HL-60/S4 treated with phorbol 12-myristate 13-acetate at 8.2 ng/mL for 4 days and 3 days (cell line): ENCODE results near the gene PGGT1B.

Experiments used
- in situ Hi-C: fragments of 300-500 bp; cut with MboI; formaldehyde crosslinking; loops from 2 replicates; pipeline ENCODE4 v1.15.0; 2022; ENCODE audit warnings: low sequenced_read_pairs

Gene PGGT1B

GRCh38 chr5:115262321-115263077 lies at the start of gene PGGT1B:
Gene PGGT1B (minus strand): TSS chr5:115262877. CDS start chr5:115262851, 26 bp downstream.
- in situ Hi-C loops, result no loop called here

GRCh38 chr5:115309751-115310370 lies 47.2 kb upstream of the PGGT1B start:
- in situ Hi-C loops, result loop anchor here (25.0 kb wide), 1 partner anchor 277 kb away; no protein-coding TSS in a partner anchor

DNA sequence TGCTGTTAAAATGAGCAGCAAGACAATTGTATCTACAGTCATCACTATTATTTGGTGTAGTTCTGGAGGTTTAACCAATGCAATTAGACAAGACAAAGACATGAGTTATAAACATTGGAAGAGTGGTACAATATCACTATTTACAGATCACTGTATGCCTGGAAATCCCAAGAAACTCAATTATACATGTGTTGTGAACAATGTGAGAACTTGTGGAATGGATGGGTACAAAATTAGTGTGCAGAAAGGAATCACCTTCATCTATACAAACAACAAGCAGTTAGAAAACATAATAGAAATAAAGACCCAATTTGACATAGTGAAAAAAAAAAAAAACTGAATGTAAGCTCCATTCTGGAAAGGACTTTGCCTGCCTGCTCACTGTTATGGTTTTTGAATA lies 46.1 kb upstream of the PGGT1B start:
- in situ Hi-C loops, result loop anchor here (25.0 kb wide), 1 partner anchor 278 kb away; no protein-coding TSS in a partner anchor

GRCh38 chr5:115306011-115306536 lies 43.4 kb upstream of the PGGT1B start:
- in situ Hi-C loops, result loop anchor here (25.0 kb wide), 1 partner anchor 281 kb away; no protein-coding TSS in a partner anchor

GRCh38 chr5:115304496-115304895 lies 41.8 kb upstream of the PGGT1B start:
- in situ Hi-C loops, result loop anchor here (25.0 kb wide), 1 partner anchor 283 kb away; no protein-coding TSS in a partner anchor

- in situ Hi-C loops, result no loop called here
Observed at GRCh38 chr5:115298811-115299210, 36.1 kb upstream of the PGGT1B start.

GRCh38 chr5:115297031-115297430 lies 34.4 kb upstream of the PGGT1B start:
- in situ Hi-C loops, result no loop called here

DNA sequence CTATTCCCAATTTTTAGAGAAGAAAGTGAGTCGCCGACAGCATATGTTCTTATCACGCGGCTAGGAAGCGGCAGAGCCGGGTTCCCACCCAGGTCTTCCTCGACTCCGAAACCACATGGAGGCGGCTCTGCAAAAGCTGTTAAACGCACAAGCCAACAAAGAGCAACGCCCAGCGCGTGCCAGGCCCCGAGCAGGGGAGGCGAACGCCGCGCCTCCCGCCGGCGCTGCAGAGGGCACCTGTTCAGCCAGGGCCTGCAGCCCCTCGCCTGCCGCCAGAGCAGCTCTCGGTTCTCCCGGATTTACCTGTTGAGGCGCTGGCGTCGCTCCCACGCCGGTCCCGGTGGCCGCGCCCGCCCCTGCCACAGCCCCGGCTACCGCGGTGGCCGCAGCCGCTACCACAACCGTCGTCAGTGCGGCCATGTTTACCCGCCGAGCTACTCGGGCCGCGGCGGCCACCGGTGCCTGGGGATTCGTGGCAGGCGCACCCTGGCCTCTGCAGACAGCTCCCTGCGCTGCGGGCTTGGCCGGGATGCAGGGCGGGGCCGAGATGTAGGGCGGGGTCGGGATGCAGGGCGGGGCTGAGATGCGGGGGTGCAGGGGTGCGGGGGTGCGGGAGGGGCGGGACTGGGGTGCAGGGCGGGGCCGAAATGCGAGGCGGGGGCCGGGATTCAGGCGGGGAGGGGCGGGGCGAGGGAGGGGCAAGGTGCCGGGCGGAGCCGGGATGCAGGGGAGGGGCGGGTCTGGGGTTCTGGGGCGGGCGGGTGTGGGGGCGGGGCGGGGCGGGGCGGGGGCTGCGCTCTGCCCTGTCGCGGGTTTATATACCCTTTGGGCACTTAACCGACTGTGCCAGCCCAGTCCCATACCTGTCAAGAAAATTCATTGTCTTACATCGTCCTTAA lies 33.7 kb upstream of the PGGT1B start, which contains the start of gene CCDC112:
TSS of gene CCDC112 (minus strand) at position 531 of the 899 bp plus-strand sequence. CDS start at position 420, 111 bp downstream.
- in situ Hi-C loops, result no loop called here

GRCh38 chr5:115295777-115296123 lies 33.1 kb upstream of the PGGT1B start:
- in situ Hi-C loops, result no loop called here

- in situ Hi-C loops, result no loop called here
Observed at GRCh38 chr5:115291397-115291796, 28.7 kb upstream of the PGGT1B start.

DNA sequence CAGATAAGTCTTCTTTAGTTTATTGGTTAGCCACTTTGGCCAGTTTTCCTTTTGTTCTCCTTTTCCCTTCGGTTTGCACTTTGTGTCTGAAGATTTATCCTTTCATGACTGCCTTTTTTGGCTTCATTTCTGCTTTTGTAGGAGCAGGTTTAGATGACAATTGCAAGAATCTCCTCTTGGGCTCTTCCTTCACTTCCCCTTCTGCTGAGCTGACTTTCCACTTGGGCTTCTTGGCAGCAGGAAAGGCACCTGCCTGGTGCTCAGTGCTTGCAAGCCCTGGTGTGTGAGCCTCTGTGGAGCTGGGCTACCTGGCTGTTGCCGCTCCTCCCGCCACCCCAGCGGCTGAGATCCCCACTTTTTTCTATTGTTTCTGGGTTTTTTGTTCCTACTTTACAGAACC lies 26.4 kb upstream of the PGGT1B start:
- in situ Hi-C loops, result no loop called here

GRCh38 chr5:115284021-115284420 lies 21.3 kb upstream of the PGGT1B start:
- in situ Hi-C loops, result no loop called here

- in situ Hi-C loops, result no loop called here
Observed at GRCh38 chr5:115282131-115282530, 19.5 kb upstream of the PGGT1B start.

- in situ Hi-C loops, result no loop called here
Observed at GRCh38 chr5:115274584-115274983, 11.9 kb upstream of the PGGT1B start.

DNA sequence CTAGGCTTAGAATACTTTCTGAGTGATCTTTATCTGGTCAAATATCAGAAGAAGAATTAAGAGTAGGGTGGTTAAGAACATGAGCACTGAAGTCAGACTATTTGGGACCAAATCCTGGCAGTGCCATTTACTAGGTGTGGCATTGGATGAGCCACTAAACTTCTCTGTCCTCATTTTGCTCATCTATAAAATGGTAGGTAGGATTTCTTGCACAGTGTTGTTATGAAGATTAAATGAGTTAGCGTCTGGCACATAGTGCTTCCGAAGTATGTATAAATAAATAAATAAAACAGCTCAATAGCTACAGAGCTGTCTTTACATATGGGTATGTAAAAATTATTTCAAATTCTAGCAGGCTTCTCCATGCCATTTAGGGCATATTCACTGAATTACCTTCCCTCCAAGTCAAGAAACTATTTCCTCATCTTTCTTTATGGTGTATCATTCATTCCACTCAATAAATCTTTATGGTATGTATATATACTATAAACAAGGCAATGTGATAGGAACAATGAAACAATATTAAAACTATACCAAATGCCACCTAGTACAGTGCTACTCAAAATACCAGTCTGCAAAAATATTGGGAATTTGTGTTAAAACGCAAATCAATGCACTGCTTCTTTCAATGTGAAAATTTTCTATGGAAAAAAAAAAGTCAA lies 9.8 kb upstream of the PGGT1B start:
- in situ Hi-C loops, result no loop called here

DNA sequence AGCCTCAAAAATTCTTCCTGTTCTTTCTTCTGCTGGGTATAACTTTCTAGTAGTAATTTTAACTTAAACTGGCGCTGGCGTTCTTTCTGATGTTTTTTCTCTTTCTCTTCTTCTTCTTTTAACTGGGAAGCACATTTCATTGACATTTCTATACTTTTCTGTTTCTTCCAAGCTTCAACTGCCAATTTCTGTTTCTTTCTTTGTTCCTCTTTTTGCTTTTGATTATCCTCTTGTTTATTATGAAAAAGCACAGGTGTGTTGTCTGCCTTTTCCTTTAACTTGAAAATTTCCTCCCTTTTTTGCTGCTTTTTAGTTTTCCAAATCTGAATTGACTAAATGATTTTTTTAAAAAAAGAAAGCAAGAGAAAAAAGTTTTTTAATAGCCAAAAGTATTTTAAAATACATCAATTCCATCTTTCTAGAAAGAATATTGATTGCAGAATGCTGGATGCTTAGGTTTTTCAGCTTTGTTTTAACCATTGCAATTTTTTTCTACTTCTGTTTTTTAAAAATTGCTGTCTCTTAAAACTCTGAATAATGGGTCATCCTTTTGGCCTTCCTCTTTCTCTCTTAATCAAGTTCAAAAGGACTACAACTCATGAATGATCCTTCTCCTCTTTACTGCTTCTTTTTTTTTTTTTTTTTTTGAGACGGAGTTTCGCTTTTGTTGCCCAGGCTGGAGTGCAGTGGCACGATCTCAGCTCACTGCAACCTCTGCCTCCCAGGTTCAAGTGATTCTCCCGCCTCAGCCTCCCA lies 8.8 kb upstream of the PGGT1B start:
- in situ Hi-C loops, result no loop called here

DNA sequence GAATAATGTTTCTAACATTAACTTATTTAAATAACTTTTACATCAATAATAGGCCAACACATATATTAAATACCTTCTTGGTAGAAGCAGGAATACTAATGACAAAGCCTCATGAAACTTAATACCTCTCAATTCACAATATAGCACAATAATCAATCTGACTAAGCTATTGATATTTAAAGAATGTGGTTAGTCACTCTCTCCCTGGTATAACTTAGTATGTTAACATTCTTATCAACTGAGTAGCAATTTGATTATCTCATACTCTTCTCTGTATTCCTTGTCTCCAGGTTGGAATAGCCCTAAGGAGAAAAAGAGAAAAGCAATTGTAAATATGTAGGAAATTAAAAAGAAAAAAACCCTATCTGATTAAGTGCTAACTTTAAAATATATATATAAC lies 4.9 kb upstream of the PGGT1B start:
- in situ Hi-C loops, result no loop called here

DNA sequence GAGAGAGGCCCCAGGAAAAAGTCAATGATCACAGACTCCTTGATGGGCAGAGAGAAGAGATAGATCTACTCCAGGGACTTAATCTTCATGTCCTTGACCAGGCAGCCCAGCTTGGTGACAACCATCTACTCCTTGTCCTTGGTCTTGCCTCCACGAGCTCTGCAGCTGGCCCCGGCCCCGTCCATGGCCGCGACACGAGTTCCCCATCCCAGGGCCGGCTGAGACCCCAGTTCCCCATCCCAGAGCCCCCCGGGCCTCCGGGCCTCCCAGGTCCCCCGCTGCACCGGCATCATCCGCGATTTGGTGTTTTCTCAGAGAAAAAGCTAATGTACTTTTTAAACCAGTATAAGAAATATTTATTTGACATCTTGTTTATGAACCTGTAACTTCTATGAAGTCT lies 2.5 kb upstream of the PGGT1B start:
- in situ Hi-C loops, result no loop called here

- in situ Hi-C loops, result no loop called here
Observed at GRCh38 chr5:115264786-115265185, 2.1 kb upstream of the PGGT1B start.

DNA sequence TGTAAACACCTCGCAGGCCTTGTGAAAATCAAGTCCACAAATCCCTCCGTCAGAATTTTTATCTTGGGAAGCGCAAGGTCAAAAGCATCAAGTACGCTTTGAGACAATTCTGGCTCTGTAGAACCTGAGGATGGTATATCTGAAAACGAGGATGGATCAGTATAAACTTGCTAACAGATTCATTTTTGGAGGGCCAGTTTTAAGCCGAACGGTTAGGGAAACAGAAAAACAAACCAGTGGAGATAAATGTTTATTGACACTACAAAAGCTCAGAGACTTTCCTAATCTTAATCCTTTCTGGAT lies 352 bp upstream of the PGGT1B start:
- in situ Hi-C loops, result no loop called here
